OCI-LY7 (cell line): Measurements from ENCODE around the gene CUX1.
A peak's percentile ranks its signal among the peaks of the same experiment; 100 is the strongest.

ENCODE experiments used
- EZH2phosphoT487 ChIP-seq: fragments of 200-600 bp; sonication (generic); IDR thresholded peaks from 2 replicates; pipeline ENCODE4 v1.6.1; 2018; ENCODE audit warnings: low read depth, borderline replicate concordance, mild to moderate bottlenecking, mixed run types, antibody characterized with exemption, low read length, moderate library complexity, mixed read lengths
- TF ChIP-seq, protein P1 (sequence below): fragments of 200-600 bp; sonication (generic); conservative IDR thresholded peaks from 2 replicates; pipeline ENCODE4 v1.5.1; 2014; ENCODE audit warnings: mild to moderate bottlenecking, antibody characterized with exemption, low read length, moderate library complexity, mixed read lengths

DNA sequence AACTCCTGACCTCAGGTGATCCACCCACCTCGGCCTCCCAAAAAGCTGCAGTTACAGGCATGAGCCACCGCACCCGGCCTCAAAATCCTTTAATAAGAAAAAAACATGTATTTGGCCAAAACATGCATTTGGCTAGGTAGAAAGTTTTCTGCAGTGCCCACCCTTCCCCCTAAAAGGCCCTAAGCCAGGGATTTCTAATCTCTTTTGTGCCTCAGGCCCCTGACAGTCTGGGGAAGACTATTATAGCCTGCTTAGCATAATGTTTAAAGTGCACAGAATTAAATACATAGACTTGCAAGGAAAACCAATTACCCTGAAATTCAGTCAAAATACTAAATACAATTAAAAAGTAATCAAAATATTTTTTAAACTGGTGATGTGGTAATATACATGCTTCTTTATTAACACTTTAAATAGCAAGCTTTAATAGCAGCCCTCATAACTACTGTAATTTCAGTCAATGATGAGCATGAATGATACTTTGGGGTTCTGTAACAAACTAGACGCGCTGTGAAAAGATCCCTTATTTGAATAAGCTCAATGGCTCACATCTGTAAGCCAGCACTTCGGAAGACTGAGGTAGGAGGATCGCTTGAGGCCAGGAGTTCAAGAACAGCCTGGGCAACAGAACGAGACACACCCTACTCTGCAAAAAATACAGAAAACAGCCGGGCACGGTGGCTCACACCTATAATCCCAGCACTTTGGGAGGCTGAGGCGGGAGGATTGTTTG is 508.9 kb downstream of the CUX1 start:
- TF ChIP-seq, protein P1, sequence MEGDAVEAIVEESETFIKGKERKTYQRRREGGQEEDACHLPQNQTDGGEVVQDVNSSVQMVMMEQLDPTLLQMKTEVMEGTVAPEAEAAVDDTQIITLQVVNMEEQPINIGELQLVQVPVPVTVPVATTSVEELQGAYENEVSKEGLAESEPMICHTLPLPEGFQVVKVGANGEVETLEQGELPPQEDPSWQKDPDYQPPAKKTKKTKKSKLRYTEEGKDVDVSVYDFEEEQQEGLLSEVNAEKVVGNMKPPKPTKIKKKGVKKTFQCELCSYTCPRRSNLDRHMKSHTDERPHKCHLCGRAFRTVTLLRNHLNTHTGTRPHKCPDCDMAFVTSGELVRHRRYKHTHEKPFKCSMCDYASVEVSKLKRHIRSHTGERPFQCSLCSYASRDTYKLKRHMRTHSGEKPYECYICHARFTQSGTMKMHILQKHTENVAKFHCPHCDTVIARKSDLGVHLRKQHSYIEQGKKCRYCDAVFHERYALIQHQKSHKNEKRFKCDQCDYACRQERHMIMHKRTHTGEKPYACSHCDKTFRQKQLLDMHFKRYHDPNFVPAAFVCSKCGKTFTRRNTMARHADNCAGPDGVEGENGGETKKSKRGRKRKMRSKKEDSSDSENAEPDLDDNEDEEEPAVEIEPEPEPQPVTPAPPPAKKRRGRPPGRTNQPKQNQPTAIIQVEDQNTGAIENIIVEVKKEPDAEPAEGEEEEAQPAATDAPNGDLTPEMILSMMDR, result peak; percentile 26; the same call in 1 of the 2 replicates
- TF ChIP-seq EZH2phosphoT487, result no peak
